ENCODE results near the gene ETS1. TPM values are rescaled to one million over a fixed set of nuclear protein-coding genes. Genes with fewer than 3 reads are reported as not detected.
"Not testable (repeated sequence)": the region's sequence is repeated elsewhere in the genome, so short reads cannot be mapped to it uniquely, and the experiment has no call there.

The ETS1 gene
- total RNA-seq, 1 experiment from 2014 or later = 1.1 TPM

GRCh38 chr11:128448200-128448886 is 139.0 kb downstream of the ETS1 start:
- H3K4me1 Mint-ChIP-seq (ENCODE audit: low read depth, unreplicated experiment) = peaks cover 14% of the 10 kb centered on the region
- Histone ChIP-seq H3K4me3 (ENCODE audit: low read depth, low read length) (no peak overlapping the region), H3K4me1 (peaks cover 19% of the 10 kb centered on the region), H3K27me3 (replicated peaks; ENCODE audit: control insufficient read depth, insufficient read depth, low read length) (no peaks in the 10 kb centered on the region), H3K36me3 (ENCODE audit: control insufficient read depth, insufficient read depth, low read length) (no peaks in the 10 kb centered on the region), H3K9me3 (no peaks in the 10 kb centered on the region; the same call in 1 of the 2 replicates)
- H3K4me3 Mint-ChIP-seq (ENCODE audit: unreplicated experiment) = peak overlapping the region; percentile 60
- DNase-seq = peak; percentile 88 to 95
- H3K9me3 Mint-ChIP-seq (ENCODE audit: unreplicated experiment) = no peaks in the 10 kb centered on the region
- no peaks in the 10 kb centered on the region for H3K36me3 Mint-ChIP-seq (ENCODE audit: insufficient read depth, unreplicated experiment)
- TF ChIP-seq, protein P1, sequence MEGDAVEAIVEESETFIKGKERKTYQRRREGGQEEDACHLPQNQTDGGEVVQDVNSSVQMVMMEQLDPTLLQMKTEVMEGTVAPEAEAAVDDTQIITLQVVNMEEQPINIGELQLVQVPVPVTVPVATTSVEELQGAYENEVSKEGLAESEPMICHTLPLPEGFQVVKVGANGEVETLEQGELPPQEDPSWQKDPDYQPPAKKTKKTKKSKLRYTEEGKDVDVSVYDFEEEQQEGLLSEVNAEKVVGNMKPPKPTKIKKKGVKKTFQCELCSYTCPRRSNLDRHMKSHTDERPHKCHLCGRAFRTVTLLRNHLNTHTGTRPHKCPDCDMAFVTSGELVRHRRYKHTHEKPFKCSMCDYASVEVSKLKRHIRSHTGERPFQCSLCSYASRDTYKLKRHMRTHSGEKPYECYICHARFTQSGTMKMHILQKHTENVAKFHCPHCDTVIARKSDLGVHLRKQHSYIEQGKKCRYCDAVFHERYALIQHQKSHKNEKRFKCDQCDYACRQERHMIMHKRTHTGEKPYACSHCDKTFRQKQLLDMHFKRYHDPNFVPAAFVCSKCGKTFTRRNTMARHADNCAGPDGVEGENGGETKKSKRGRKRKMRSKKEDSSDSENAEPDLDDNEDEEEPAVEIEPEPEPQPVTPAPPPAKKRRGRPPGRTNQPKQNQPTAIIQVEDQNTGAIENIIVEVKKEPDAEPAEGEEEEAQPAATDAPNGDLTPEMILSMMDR (IDR thresholded peaks at IDR 0.05; ENCODE audit: insufficient read depth in 1 of 2, low read depth in 1 of 2, low read length in 1 of 2, severe bottlenecking in 1 of 2, unreplicated experiment in 1 of 2) = peak in 1 of 2 experiments; percentile 59
- ChIA-PET POLR2A (interaction anchor here (0.5 kb wide), 1 partner anchor 284 kb away, joined by 4 read pairs; no protein-coding TSS in a partner anchor), CTCF (interaction anchor here (0.6 to 1.7 kb wide), 4 partner anchors 61 to 291 kb away, joined by 3 to 10 read pairs (median 5); no protein-coding TSS in a partner anchor)
- intact Hi-C loops (cut with micrococcal nuclease; ENCODE audit: unreplicated experiment) = loop anchor here (1.0 to 5.0 kb wide), 7 partner anchors 15 to 291 kb away; no protein-coding TSS in a partner anchor
- peak overlapping the region; percentile 84 for H3K27ac Mint-ChIP-seq (ENCODE audit: unreplicated experiment)
- BruUV-seq (replicated peaks) = no TSS peak
- no peaks in the 10 kb centered on the region for H3K27me3 Mint-ChIP-seq (ENCODE audit: insufficient read depth, unreplicated experiment)

DNA sequence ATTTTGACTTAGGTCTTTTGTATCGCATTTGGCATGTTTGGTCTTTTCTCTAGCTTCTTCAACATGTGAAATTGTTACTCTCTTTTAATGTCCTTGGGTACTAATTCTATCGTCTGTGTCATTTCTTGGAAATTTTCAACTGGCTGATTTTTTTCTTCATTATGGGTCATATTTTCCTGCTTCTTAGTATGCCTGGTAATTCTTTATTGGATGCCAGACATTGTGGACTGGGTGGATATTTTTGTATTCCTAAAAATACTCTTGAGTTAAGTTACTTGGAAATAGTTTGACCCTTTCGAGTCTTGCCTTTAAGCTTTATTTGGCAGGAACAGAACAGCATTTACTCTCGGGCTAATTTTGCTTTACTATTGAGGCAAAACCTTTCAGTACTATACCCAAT is 140.1 kb downstream of the ETS1 start:
- peaks cover 14% of the 10 kb centered on the region for H3K4me1 Mint-ChIP-seq (ENCODE audit: low read depth, unreplicated experiment)
- BruUV-seq (replicated peaks) = no TSS peak
- no peaks in the 10 kb centered on the region for H3K36me3 Mint-ChIP-seq (ENCODE audit: insufficient read depth, unreplicated experiment)
- H3K4me3 ChIP-seq (ENCODE audit: low read depth, low read length) = no peak overlapping the region
- H3K4me3 Mint-ChIP-seq (ENCODE audit: unreplicated experiment) = no peak overlapping the region
- intact Hi-C loops (cut with micrococcal nuclease; ENCODE audit: unreplicated experiment) = loop anchor here (5.0 kb wide), 1 partner anchor 290 kb away; no protein-coding TSS in a partner anchor
- DNase-seq = no peak
- no peaks in the 10 kb centered on the region for H3K36me3 ChIP-seq (ENCODE audit: control insufficient read depth, insufficient read depth, low read length)
- peaks cover 19% of the 10 kb centered on the region for H3K4me1 ChIP-seq
- ChIA-PET POLR2A (no interaction called here), CTCF (no interaction called here)
- H3K9me3 ChIP-seq = no peaks in the 10 kb centered on the region; the same call in 1 of the 2 replicates
- no peaks in the 10 kb centered on the region for H3K27me3 ChIP-seq (replicated peaks; ENCODE audit: control insufficient read depth, insufficient read depth, low read length)
- TF ChIP-seq, protein P1 (IDR thresholded peaks at IDR 0.05; ENCODE audit: insufficient read depth in 1 of 2, low read depth in 1 of 2, low read length in 1 of 2, severe bottlenecking in 1 of 2, unreplicated experiment in 1 of 2) = no peak
- no peaks in the 10 kb centered on the region for H3K9me3 Mint-ChIP-seq (ENCODE audit: unreplicated experiment)
- no peaks in the 10 kb centered on the region for H3K27me3 Mint-ChIP-seq (ENCODE audit: insufficient read depth, unreplicated experiment)
- no peak overlapping the region for H3K27ac Mint-ChIP-seq (ENCODE audit: unreplicated experiment)

DNA sequence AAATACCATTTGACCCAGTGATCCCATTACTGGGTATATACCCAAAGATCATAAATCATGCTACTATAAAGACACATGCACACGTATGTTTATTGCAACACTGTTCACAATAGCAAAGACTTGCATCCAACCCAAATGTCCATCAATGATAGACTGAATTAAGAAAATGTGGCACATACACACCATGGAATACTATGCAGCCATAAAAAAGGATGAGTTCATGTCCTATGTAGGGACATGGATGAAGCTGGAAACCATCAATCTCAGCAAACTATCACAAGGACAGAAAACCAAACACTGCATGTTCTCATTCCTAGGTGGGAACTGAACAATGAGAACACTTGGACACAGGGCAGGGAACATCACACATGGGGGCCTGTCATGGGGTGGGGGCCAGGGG is 141.4 kb downstream of the ETS1 start:
- DNase-seq; BruUV-seq (replicated peaks); H3K27ac Mint-ChIP-seq (ENCODE audit: unreplicated experiment); H3K27me3 Mint-ChIP-seq (ENCODE audit: insufficient read depth, unreplicated experiment); H3K36me3 ChIP-seq (ENCODE audit: control insufficient read depth, insufficient read depth, low read length); H3K4me3 ChIP-seq (ENCODE audit: low read depth, low read length); H3K9me3 Mint-ChIP-seq (ENCODE audit: unreplicated experiment); H3K27me3 ChIP-seq (replicated peaks; ENCODE audit: control insufficient read depth, insufficient read depth, low read length); H3K36me3 Mint-ChIP-seq (ENCODE audit: insufficient read depth, unreplicated experiment); H3K9me3 ChIP-seq; H3K4me3 Mint-ChIP-seq (ENCODE audit: unreplicated experiment); POLR2A ChIA-PET; CTCF ChIA-PET: not testable (repeated sequence)
- H3K4me1 ChIP-seq = peaks cover 19% of the 10 kb centered on the region
- peaks cover 14% of the 10 kb centered on the region for H3K4me1 Mint-ChIP-seq (ENCODE audit: low read depth, unreplicated experiment)
- intact Hi-C loops (cut with micrococcal nuclease; ENCODE audit: unreplicated experiment) = loop anchor here (5.0 kb wide), 1 partner anchor 289 kb away; no protein-coding TSS in a partner anchor

Data from Caco-2 (cell line).